Peyer's patch (tissue), 4 donors: ENCODE data around the gene SCRN3. TPM values are rescaled to one million over a fixed set of nuclear protein-coding genes. Genes with fewer than 3 reads are reported as not detected.

ENCODE experiments used
- DNase-seq, 3 donors: peaks; one replicate each; pipeline ENCODE4 v3.0.0-alpha.2; 2017 to 2019
- H3K27ac ChIP-seq, 4 donors: fragments of 200-600 bp; sonication (generic); one replicate each; pipeline ENCODE4 v1.5.1; 2016 to 2019
- H3K27me3 ChIP-seq, 2 donors: fragments of 200-600 bp; sonication (generic); one replicate each; pipeline ENCODE4 v1.5.1; 2019
- H3K36me3 ChIP-seq, 3 donors: fragments of 200-600 bp; sonication (generic); one replicate each; pipeline ENCODE4 v1.5.1; 2016 to 2019
- H3K4me1 ChIP-seq, 4 donors: fragments of 200-600 bp; sonication (generic); one replicate each; pipeline ENCODE4 v1.5.1; 2016 to 2019
- H3K4me3 ChIP-seq, 4 donors: fragments of 200-600 bp; sonication (generic); 1 replicate in 3 of 4; 2 replicates in 1 of 4; pipeline ENCODE4 v1.5.1; 2016 to 2019; ENCODE audit warnings: mild to moderate bottlenecking in 1 of 4
- H3K9me3 ChIP-seq, 4 donors: fragments of 200-600 bp; sonication (generic); one replicate each; pipeline ENCODE4 v1.5.1; 2016 to 2019; ENCODE audit warnings: mild to moderate bottlenecking in 1 of 4
- POLR2A ChIP-seq, 2 donors: fragments of 450-650 bp; IDR thresholded peaks; one replicate each; pipeline ENCODE4 v1.5.1; 2017; ENCODE audit warnings: antibody characterized with exemption in 2 of 2, mild to moderate bottlenecking in 2 of 2, moderate library complexity in 2 of 2
- total RNA-seq, 4 donors: library from RNA; depleted of rRNA; stranded (reverse); fragments of >200 nt; gene quantifications; one replicate each; pipeline ENCODE4 v1.1.0, GENCODE V29; 2016
- TF ChIP-seq, protein P1 (sequence below), 6 experiments: fragments of 450-650 bp in 4 of 6; fragments of 200-600 bp in 2 of 6; sonication (generic) in 1 of 6; IDR thresholded peaks; one replicate each; pipeline ENCODE4 v1.5.1; 2017 to 2019; ENCODE audit warnings: antibody characterized with exemption in 6 of 6, mild to moderate bottlenecking in 3 of 6, moderate library complexity in 1 of 6

Gene SCRN3
- total RNA-seq, 4 donors from 2014 or later: 26.4 to 40.9 (median 29.8) TPM

GRCh38 chr2:174445248-174445647, 49.7 kb downstream of the SCRN3 start:
- DNase-seq: no peak
- Histone ChIP-seq H3K9me3 (no peaks in the 10 kb centered on the region), H3K4me1 (no peaks in the 10 kb centered on the region), H3K27ac (no peak overlapping the region), H3K27me3 (no peaks in the 10 kb centered on the region), H3K36me3 (no peaks in the 10 kb centered on the region), H3K4me3 (no peak overlapping the region)
- TF ChIP-seq POLR2A (IDR thresholded peaks at IDR 0.05): no peak
- TF ChIP-seq, protein P1, sequence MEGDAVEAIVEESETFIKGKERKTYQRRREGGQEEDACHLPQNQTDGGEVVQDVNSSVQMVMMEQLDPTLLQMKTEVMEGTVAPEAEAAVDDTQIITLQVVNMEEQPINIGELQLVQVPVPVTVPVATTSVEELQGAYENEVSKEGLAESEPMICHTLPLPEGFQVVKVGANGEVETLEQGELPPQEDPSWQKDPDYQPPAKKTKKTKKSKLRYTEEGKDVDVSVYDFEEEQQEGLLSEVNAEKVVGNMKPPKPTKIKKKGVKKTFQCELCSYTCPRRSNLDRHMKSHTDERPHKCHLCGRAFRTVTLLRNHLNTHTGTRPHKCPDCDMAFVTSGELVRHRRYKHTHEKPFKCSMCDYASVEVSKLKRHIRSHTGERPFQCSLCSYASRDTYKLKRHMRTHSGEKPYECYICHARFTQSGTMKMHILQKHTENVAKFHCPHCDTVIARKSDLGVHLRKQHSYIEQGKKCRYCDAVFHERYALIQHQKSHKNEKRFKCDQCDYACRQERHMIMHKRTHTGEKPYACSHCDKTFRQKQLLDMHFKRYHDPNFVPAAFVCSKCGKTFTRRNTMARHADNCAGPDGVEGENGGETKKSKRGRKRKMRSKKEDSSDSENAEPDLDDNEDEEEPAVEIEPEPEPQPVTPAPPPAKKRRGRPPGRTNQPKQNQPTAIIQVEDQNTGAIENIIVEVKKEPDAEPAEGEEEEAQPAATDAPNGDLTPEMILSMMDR (IDR thresholded peaks at IDR 0.05): no peak

- DNase-seq: no peak
- Histone ChIP-seq H3K36me3 (no peaks in the 10 kb centered on the region), H3K4me1 (no peaks in the 10 kb centered on the region), H3K27ac (no peak overlapping the region), H3K9me3 (no peaks in the 10 kb centered on the region), H3K4me3 (no peak overlapping the region), H3K27me3 (no peaks in the 10 kb centered on the region)
- TF ChIP-seq POLR2A (IDR thresholded peaks at IDR 0.05): no peak
- TF ChIP-seq, protein P1 (IDR thresholded peaks at IDR 0.05): no peak
These were observed 51.0 kb downstream of the SCRN3 start for GRCh38 chr2:174446531-174446930.

DNA sequence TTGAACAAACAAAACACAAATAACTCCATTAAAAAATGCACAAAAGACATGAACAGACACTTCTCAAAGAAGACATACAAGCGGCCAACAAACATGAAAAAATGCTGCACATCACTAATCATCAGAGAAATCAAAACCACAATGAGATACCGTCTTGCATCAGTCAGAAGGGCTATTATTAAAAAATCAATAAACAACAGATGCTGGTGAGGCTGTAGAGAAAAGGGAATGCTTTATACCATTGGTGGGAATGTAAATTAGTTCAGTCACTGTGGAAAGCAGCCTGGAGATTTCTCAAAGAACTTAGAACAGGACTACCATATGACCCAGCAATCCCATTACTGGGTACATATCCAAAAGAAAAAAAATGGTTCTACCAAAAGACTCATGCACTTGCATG, 53.5 kb downstream of the SCRN3 start:
- Histone ChIP-seq H3K9me3 (no peaks in the 10 kb centered on the region), H3K4me3 (no peak overlapping the region), H3K36me3 (peaks cover 0 to 8% (median 0%) of the 10 kb centered on the region in 3 donors), H3K27me3 (no peaks in the 10 kb centered on the region), H3K27ac (no peak overlapping the region), H3K4me1 (no peaks in the 10 kb centered on the region)
- TF ChIP-seq POLR2A (IDR thresholded peaks at IDR 0.05): no peak
- TF ChIP-seq, protein P1 (IDR thresholded peaks at IDR 0.05): no peak
- DNase-seq: no peak

DNA sequence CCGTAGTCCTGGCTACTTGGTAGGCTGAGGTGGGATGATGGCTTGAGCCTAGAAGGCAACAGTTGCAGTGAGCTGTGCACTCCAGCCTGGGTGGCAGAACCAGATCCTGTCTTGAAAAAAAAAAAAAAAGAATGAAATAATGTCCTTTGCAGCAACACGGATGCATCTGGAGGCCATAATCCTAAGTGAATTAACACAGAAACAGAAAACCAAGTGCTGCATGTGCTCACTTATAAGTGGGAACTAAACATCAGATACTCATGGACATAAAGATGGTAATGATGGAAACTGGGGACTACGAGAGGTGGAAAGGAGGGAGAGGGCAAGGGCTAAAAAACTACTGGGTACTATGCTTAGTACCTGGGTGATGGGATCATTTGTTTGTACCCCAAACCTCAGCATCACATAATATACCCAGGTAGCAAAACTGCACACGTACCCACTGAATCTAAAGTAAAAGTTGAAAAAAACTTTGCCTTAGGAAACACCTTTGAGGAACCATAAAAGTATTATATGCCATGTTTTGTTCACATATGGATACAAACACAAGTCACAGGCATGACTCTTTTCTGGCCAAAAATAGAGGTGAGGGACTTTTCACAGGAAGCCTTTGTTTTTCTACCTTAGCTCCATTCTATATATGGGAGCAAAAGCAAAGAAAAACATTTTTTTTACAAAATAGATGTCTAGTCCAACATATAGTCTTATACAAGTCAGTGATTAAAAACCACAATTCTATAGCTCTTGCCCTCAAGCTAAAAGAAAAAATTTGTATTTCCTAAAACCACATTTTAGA, 54.7 kb downstream of the SCRN3 start:
- DNase-seq: no peak
- H3K36me3 ChIP-seq: peaks cover 0 to 8% (median 0%) of the 10 kb centered on the region in 3 donors
- H3K4me3 ChIP-seq: no peak overlapping the region
- H3K9me3 ChIP-seq: no peaks in the 10 kb centered on the region
- no peak overlapping the region for H3K27ac ChIP-seq
- H3K27me3 ChIP-seq: no peaks in the 10 kb centered on the region
- TF ChIP-seq, protein P1 (IDR thresholded peaks at IDR 0.05): no peak
- TF ChIP-seq POLR2A (IDR thresholded peaks at IDR 0.05): no peak
- no peaks in the 10 kb centered on the region for H3K4me1 ChIP-seq

GRCh38 chr2:174454566-174454965, 59.0 kb downstream of the SCRN3 start:
- H3K27ac ChIP-seq: no peak overlapping the region
- H3K27me3 ChIP-seq: no peaks in the 10 kb centered on the region
- TF ChIP-seq, protein P1 (IDR thresholded peaks at IDR 0.05): no peak
- no peak for TF ChIP-seq POLR2A (IDR thresholded peaks at IDR 0.05)
- no peak for DNase-seq
- no peaks in the 10 kb centered on the region for H3K9me3 ChIP-seq
- no peak overlapping the region for H3K4me3 ChIP-seq
- peaks cover 0 to 9% (median 0%) of the 10 kb centered on the region in 3 donors for H3K36me3 ChIP-seq
- no peaks in the 10 kb centered on the region for H3K4me1 ChIP-seq
